T-helper 1 cell (primary cell): ENCODE results near the gene ALDOA.
"Not testable (repeated sequence)": the region's sequence is repeated elsewhere in the genome, so short reads cannot be mapped to it uniquely, and the experiment has no call there.

Source experiments
- DNase-seq, 5 donors: peaks; one replicate each; pipeline ENCODE4 v3.0.0-alpha.2; 2012 to 2020
- total RNA-seq, 4 donors: gene quantifications; one replicate each; lab custom pipeline; 2026; lab: John Stamatoyannopoulos, UW

ALDOA gene
- 12.0 to 21.1 (median 15.2) reads per million in 4 donors for total RNA-seq

- peak; percentile 90 to 98 (median 92) for DNase-seq
Observed at GRCh38 chr16:30065102-30065942, at the start of gene ALDOA. ALDOA (plus strand) TSS chr16:30065760; CDS start chr16:30066898, 1,138 bp downstream.

GRCh38 chr16:30016555-30017276, 48.8 kb upstream of the ALDOA start:
- DNase-seq, result no peak

GRCh38 chr16:30017277-30017656, 48.3 kb upstream of the ALDOA start:
- no peak for DNase-seq

GRCh38 chr16:30017937-30018336, 47.6 kb upstream of the ALDOA start:
- DNase-seq, result not testable (repeated sequence)

- DNase-seq, result no peak
Observed at GRCh38 chr16:30018731-30019158, 46.8 kb upstream of the ALDOA start.

- DNase-seq, result no peak
Observed at GRCh38 chr16:30022887-30023286, 42.7 kb upstream of the ALDOA start, which contains the start of gene C16orf92. C16orf92 (plus strand) TSS chr16:30023198; CDS start chr16:30023341, 143 bp downstream.

GRCh38 chr16:30023586-30023985, 42.0 kb upstream of the ALDOA start:
- DNase-seq, result no peak

GRCh38 chr16:30024451-30024850, 41.1 kb upstream of the ALDOA start:
- DNase-seq, result no peak

GRCh38 chr16:30025156-30025555, 40.4 kb upstream of the ALDOA start:
- no peak for DNase-seq

- no peak for DNase-seq
Observed at GRCh38 chr16:30025574-30025973, 40.0 kb upstream of the ALDOA start.

GRCh38 chr16:30026449-30026848, 39.1 kb upstream of the ALDOA start:
- no peak for DNase-seq

GRCh38 chr16:30027588-30028437, 37.7 kb upstream of the ALDOA start:
- no peak for DNase-seq

GRCh38 chr16:30028438-30029076, 37.0 kb upstream of the ALDOA start:
- no peak for DNase-seq

GRCh38 chr16:30030011-30030685, 35.4 kb upstream of the ALDOA start:
- no peak for DNase-seq

- no peak for DNase-seq
Observed at GRCh38 chr16:30030841-30031413, 34.6 kb upstream of the ALDOA start, which contains the start of gene TLCD3B. TLCD3B (minus strand) TSS chr16:30031271; CDS start chr16:30030527, 744 bp downstream.

- no peak for DNase-seq
Observed at GRCh38 chr16:30031477-30031918, 34.1 kb upstream of the ALDOA start.

GRCh38 chr16:30032083-30032819, 33.3 kb upstream of the ALDOA start:
- peak in 4 of 5 donors; percentile 43 to 65 (median 50) for DNase-seq

- DNase-seq, result no peak
Observed at GRCh38 chr16:30033270-30033669, 32.3 kb upstream of the ALDOA start.

- DNase-seq, result no peak
Observed at GRCh38 chr16:30040221-30040620, 25.3 kb upstream of the ALDOA start.

- DNase-seq, result not testable (repeated sequence)
Observed at GRCh38 chr16:30040690-30041089, 24.9 kb upstream of the ALDOA start.
